CD4-positive, alpha-beta memory T cell (primary cell): ENCODE data around the gene TMEM135. TPM values are rescaled to one million over a fixed set of nuclear protein-coding genes. Genes with fewer than 3 reads are reported as not detected.

ENCODE experiments used
- CTCF ChIA-PET: fragments of 350-600 bp; sonication (Branson Sonifier 250); formaldehyde crosslinking; loops from one replicate; lab custom pipeline; 2021; ENCODE audit warnings: inconsistent platforms; ENCODE audit not compliant: partially characterized antibody; lab: Charles Lee
- POLR2A ChIA-PET: fragments of 350-600 bp; sonication (Branson Sonifier 250); formaldehyde crosslinking; loops from one replicate; lab custom pipeline; 2021; ENCODE audit not compliant: partially characterized antibody; lab: Charles Lee
- DNase-seq, 5 donors: peaks; one replicate each; pipeline versions ENCODE4 v3.0.0 to v3.0.0-alpha.2; 2020 to 2022; ENCODE audit warnings: mixed read lengths in 1 of 5
- H3K27ac ChIP-seq: one replicate; pipeline ENCODE4 v1.7.0; 2013; ENCODE audit warnings: low read depth, low read length
- H3K27me3 ChIP-seq: 2 replicates; pipeline ENCODE4 v1.7.0; 2013; ENCODE audit warnings: mild to moderate bottlenecking, low read length, moderate library complexity; ENCODE audit not compliant: insufficient read depth
- H3K36me3 ChIP-seq: 2 replicates; pipeline ENCODE4 v1.7.0; 2013; ENCODE audit warnings: mild to moderate bottlenecking, low read length, moderate library complexity; ENCODE audit not compliant: insufficient read depth
- H3K4me1 ChIP-seq: 2 replicates; pipeline ENCODE4 v1.7.0; 2013; ENCODE audit warnings: mild to moderate bottlenecking, low read length, moderate library complexity; ENCODE audit not compliant: insufficient read depth
- H3K4me3 ChIP-seq, 2 donors: one replicate each; pipeline ENCODE4 v1.7.0; 2013; ENCODE audit warnings: low read length in 2 of 2, mild to moderate bottlenecking in 1 of 2
- H3K9me3 ChIP-seq, 2 donors: one replicate each; pipeline ENCODE4 v1.7.0; 2013; ENCODE audit warnings: low read length in 2 of 2, control low read depth in 1 of 2; ENCODE audit not compliant: control insufficient read depth in 1 of 2
- H3K27ac Mint-ChIP-seq, 7 donors: one replicate each; pipeline ENCODE4 v1.8.0; 2020 to 2021; ENCODE audit warnings: mixed read lengths in 7 of 7, mild to moderate bottlenecking in 6 of 7, inconsistent platforms in 3 of 7, moderate library complexity in 3 of 7
- H3K27me3 Mint-ChIP-seq, 2 donors: one replicate each; pipeline ENCODE4 v1.8.0; 2020 to 2021; ENCODE audit warnings: mixed read lengths in 2 of 2
- H3K36me3 Mint-ChIP-seq, 2 donors: one replicate each; pipeline ENCODE4 v1.8.0; 2020 to 2021; ENCODE audit warnings: mixed read lengths in 2 of 2, inconsistent platforms in 1 of 2, mild to moderate bottlenecking in 1 of 2
- H3K4me1 Mint-ChIP-seq, 4 donors: one replicate each; pipeline ENCODE4 v1.8.0; 2020 to 2021; ENCODE audit warnings: mixed read lengths in 4 of 4, mild to moderate bottlenecking in 1 of 4
- H3K4me3 Mint-ChIP-seq, 8 donors: one replicate each; pipeline ENCODE4 v1.8.0; 2020 to 2021; ENCODE audit warnings: mixed read lengths in 8 of 8, mild to moderate bottlenecking in 7 of 8, moderate library complexity in 6 of 8, inconsistent platforms in 3 of 8
- H3K9me3 Mint-ChIP-seq, 8 donors: one replicate each; pipeline ENCODE4 v1.8.0; 2020 to 2021; ENCODE audit warnings: mixed read lengths in 8 of 8, mild to moderate bottlenecking in 5 of 8, inconsistent platforms in 3 of 8, moderate library complexity in 1 of 8
- intact Hi-C: fragments of 100-400 bp; cut with micrococcal nuclease; formaldehyde crosslinking; loops from one replicate; pipeline ENCODE4 v1.15.1; 2023
- polyA plus RNA-seq, 2 donors: library from polyadenylated mRNA; unstranded; fragments of 300-500 nt; fragmentation: Illumina TruSeq; gene quantifications; one replicate each; pipeline ENCODE4 v1.2.3, GENCODE V29; 2021
- total RNA-seq, 2 experiments: library from RNA; stranded (reverse); gene quantifications; one replicate each; pipeline ENCODE4 v1.2.3, GENCODE V29; 2021

The TMEM135 gene
- total and polyA plus RNA-seq, 4 experiments from 2014 or later, result 6.6 to 12.4 (median 10.2) TPM

DNA sequence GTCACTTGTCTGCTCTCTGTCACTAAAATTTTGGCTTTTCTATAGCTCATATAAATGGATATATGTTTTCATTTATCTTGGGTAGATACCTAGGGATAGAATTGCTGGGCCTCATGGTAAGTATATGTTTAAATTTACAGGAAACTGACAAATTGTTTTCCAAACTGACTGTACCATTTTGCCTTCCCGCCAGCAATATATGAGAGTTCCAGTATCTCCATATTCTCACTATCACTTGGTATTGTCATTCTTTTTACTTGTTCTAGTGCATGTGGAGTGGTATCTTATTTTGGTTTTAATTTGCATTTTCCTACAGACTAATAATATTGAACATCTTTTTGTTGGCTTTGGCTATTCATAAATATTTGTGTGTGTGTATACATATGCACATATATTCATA lies 101.7 kb downstream of the TMEM135 start:
- Histone ChIP-seq H3K9me3 (no peaks in the 10 kb centered on the region), H3K4me1 (no peaks in the 10 kb centered on the region), H3K4me3 (no peak overlapping the region), H3K27ac (no peak overlapping the region), H3K27me3 (no peaks in the 10 kb centered on the region), H3K36me3 (no peaks in the 10 kb centered on the region)
- intact Hi-C loops, result no loop called here
- Mint-ChIP-seq H3K27me3 (no peaks in the 10 kb centered on the region), H3K4me3 (no peak overlapping the region), H3K27ac (no peak overlapping the region), H3K4me1 (peaks cover 8 to 20% (median 16%) of the 10 kb centered on the region in 4 donors), H3K36me3 (peaks cover 18 to 28% of the 10 kb centered on the region in 2 donors), H3K9me3 (peaks cover 0 to 22% (median 13%) of the 10 kb centered on the region in 8 donors)
- CTCF ChIA-PET, result no interaction called here
- POLR2A ChIA-PET, result no interaction called here
- no peak for DNase-seq

DNA sequence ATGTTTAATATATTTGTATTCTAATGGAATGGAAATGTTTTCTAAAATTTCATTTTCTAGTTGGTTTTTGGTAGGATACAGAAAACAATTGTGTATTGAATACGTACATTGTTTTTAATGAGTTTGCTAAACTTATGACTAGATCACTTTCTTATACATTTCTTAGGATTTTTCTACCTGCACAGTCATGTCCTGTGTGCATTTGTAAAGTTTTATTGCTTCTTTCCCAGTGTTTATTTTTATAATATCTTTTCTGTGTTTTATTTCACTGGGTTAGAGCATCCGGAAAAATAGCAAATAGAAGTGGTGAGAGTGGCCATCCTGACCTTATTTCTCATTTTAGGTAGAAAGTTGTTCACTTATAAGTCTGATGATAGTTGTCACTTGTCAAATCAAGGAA lies 103.6 kb downstream of the TMEM135 start:
- Histone ChIP-seq H3K4me3 (no peak overlapping the region), H3K27ac (no peak overlapping the region), H3K4me1 (no peaks in the 10 kb centered on the region), H3K27me3 (no peaks in the 10 kb centered on the region), H3K36me3 (no peaks in the 10 kb centered on the region), H3K9me3 (no peaks in the 10 kb centered on the region)
- no peaks in the 10 kb centered on the region for H3K27me3 Mint-ChIP-seq
- intact Hi-C loops, result no loop called here
- H3K9me3 Mint-ChIP-seq, result peaks cover 0 to 22% (median 13%) of the 10 kb centered on the region in 8 donors
- H3K36me3 Mint-ChIP-seq, result peaks cover 15 to 25% of the 10 kb centered on the region in 2 donors
- DNase-seq, result no peak
- H3K4me1 Mint-ChIP-seq, result peaks cover 14 to 31% (median 22%) of the 10 kb centered on the region in 4 donors
- ChIA-PET CTCF (no interaction called here), POLR2A (no interaction called here)
- no peak overlapping the region for H3K27ac Mint-ChIP-seq
- no peak overlapping the region for H3K4me3 Mint-ChIP-seq

DNA sequence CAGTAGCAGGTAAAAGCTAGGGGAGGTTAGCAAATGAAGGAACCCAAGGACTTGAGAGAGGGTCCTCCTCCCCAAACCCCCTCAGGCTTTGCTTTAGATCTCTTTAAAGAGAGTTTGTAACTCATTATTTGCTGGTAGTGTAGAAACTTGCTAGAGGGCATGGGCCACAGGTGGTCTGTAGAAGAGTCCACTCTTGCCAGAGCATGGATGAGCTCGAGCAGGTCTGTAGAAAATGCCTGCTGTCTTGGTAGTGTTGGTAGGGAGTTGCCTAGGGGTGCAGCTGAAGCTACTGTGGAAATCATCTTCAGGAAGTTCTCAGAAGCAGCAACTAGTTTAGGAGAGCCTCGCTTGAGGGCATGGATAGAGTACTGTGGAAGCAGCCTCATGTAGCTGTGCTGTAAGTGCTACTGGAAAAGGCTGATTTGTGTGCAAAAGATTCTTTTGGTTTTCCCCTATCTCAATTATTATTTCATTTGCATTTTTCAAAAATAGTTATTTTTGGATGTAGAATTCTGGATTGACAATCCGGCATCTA lies 104.3 kb downstream of the TMEM135 start:
- Histone ChIP-seq H3K27ac (no peak overlapping the region), H3K36me3 (no peaks in the 10 kb centered on the region), H3K4me1 (no peaks in the 10 kb centered on the region), H3K27me3 (no peaks in the 10 kb centered on the region), H3K9me3 (no peaks in the 10 kb centered on the region), H3K4me3 (no peak overlapping the region)
- ChIA-PET POLR2A (no interaction called here), CTCF (no interaction called here)
- intact Hi-C loops, result no loop called here
- no peak overlapping the region for H3K27ac Mint-ChIP-seq
- peaks cover 0 to 22% (median 13%) of the 10 kb centered on the region in 8 donors for H3K9me3 Mint-ChIP-seq
- H3K27me3 Mint-ChIP-seq, result no peaks in the 10 kb centered on the region
- H3K4me1 Mint-ChIP-seq, result peaks cover 14 to 31% (median 20%) of the 10 kb centered on the region in 4 donors
- DNase-seq, result no peak
- H3K4me3 Mint-ChIP-seq, result no peak overlapping the region
- peaks cover 15 to 23% of the 10 kb centered on the region in 2 donors for H3K36me3 Mint-ChIP-seq

DNA sequence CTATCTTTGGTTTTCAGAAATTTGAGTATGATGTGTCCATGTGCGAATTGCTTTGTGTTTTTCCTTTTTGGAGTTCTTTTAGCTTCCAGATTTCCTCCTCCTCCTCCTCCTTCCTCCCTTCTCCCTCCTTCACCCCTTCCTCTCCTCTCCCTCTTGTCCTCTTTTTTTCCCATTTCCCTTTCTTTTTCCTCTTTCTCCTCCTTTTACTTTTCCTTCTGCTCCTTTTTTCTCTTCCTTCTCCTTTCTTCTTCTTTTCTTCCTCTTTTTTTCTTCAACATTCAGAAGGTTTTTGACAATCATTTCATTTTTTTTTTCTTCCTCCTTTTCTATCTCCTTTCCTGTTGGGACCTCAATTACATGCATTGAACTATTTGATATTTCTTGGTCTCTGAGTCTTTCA lies 104.9 kb downstream of the TMEM135 start:
- no peak for DNase-seq
- Mint-ChIP-seq H3K9me3 (peaks cover 0 to 22% (median 13%) of the 10 kb centered on the region in 8 donors), H3K27ac (peak overlapping the region in 1 of 7 donors; percentile 12), H3K36me3 (peaks cover 15 to 21% of the 10 kb centered on the region in 2 donors), H3K4me1 (peaks cover 14 to 31% (median 20%) of the 10 kb centered on the region in 4 donors), H3K27me3 (no peaks in the 10 kb centered on the region), H3K4me3 (no peak overlapping the region)
- no peak overlapping the region for H3K4me3 ChIP-seq
- no peak overlapping the region for H3K27ac ChIP-seq
- no peaks in the 10 kb centered on the region for H3K9me3 ChIP-seq
- H3K27me3 ChIP-seq, result no peaks in the 10 kb centered on the region
- intact Hi-C loops, result no loop called here
- no peaks in the 10 kb centered on the region for H3K36me3 ChIP-seq
- POLR2A ChIA-PET, result no interaction called here
- CTCF ChIA-PET, result no interaction called here
- no peaks in the 10 kb centered on the region for H3K4me1 ChIP-seq

- Mint-ChIP-seq H3K9me3 (peaks cover 0 to 18% (median 11%) of the 10 kb centered on the region in 8 donors), H3K27ac (peak overlapping the region in 2 of 7 donors; percentile 2 to 12), H3K27me3 (no peaks in the 10 kb centered on the region), H3K4me1 (peaks cover 14 to 31% (median 20%) of the 10 kb centered on the region in 4 donors), H3K4me3 (peak overlapping the region in 1 of 8 donors; percentile 43), H3K36me3 (peaks cover 11 to 17% of the 10 kb centered on the region in 2 donors)
- H3K4me1 ChIP-seq, result no peaks in the 10 kb centered on the region
- no peak overlapping the region for H3K27ac ChIP-seq
- no peaks in the 10 kb centered on the region for H3K9me3 ChIP-seq
- CTCF ChIA-PET, result no interaction called here
- intact Hi-C loops, result no loop called here
- H3K4me3 ChIP-seq, result no peak overlapping the region
- H3K27me3 ChIP-seq, result no peaks in the 10 kb centered on the region
- POLR2A ChIA-PET, result no interaction called here
- no peaks in the 10 kb centered on the region for H3K36me3 ChIP-seq
- no peak for DNase-seq
Measured at GRCh38 chr11:87143641-87144040, 105.9 kb downstream of the TMEM135 start.

DNA sequence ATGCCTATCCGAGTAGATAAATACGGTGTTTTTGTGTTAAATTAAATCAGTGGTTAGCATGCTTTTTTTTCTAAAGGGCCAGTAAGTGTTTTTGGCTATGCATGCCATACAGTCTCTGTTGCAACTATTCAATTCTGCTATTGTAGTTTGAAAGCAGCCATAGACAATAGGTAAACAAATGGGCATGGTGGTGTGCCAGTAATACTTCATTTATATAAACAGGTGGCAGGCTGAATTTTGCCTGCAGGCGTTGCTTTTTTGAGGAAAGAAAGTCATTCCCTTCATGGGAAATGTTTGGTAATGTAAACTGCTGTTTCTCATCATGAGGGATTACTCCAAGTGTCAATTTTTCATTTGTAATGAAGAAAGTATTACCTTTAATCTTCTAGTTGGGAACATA lies 106.5 kb downstream of the TMEM135 start:
- H3K4me1 ChIP-seq, result no peaks in the 10 kb centered on the region
- Mint-ChIP-seq H3K27me3 (no peaks in the 10 kb centered on the region), H3K27ac (no peak overlapping the region), H3K4me3 (no peak overlapping the region), H3K4me1 (peaks cover 15 to 31% (median 21%) of the 10 kb centered on the region in 4 donors), H3K9me3 (peaks cover 0 to 12% (median 7%) of the 10 kb centered on the region in 8 donors), H3K36me3 (peaks cover 6 to 12% of the 10 kb centered on the region in 2 donors)
- intact Hi-C loops, result no loop called here
- no peaks in the 10 kb centered on the region for H3K36me3 ChIP-seq
- no peaks in the 10 kb centered on the region for H3K9me3 ChIP-seq
- ChIA-PET CTCF (no interaction called here), POLR2A (no interaction called here)
- H3K27ac ChIP-seq, result no peak overlapping the region
- H3K4me3 ChIP-seq, result no peak overlapping the region
- no peaks in the 10 kb centered on the region for H3K27me3 ChIP-seq
- DNase-seq, result no peak

DNA sequence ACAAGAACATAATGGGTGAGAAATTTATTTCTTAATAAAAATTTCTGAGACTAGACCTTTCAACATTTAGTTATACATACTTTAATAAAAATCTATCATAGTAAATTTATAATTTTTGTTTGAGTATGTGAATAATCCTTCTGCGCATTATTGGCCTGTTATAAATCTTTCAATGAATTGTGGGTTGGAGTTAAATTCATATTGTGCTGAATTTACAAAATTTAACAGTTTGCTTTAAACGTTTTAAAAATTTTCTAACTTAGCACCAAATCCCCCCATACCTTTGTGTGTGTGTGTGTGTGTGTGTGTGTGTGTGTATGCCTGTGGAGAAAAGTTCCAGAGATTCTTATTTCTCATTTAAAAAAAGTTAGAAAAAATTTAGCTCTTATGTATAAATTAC lies 111.0 kb downstream of the TMEM135 start:
- POLR2A ChIA-PET, result no interaction called here
- peaks cover 0 to 5% of the 10 kb centered on the region in 2 donors for H3K9me3 ChIP-seq
- CTCF ChIA-PET, result interaction anchor here (1.1 kb wide), 1 partner anchor 51 kb away, joined by 3 read pairs; no protein-coding TSS in a partner anchor
- Mint-ChIP-seq H3K36me3 (peaks cover 0 to 17% of the 10 kb centered on the region in 2 donors), H3K4me1 (peaks cover 14 to 21% (median 18%) of the 10 kb centered on the region in 4 donors), H3K27ac (no peak overlapping the region), H3K27me3 (no peaks in the 10 kb centered on the region), H3K9me3 (peaks cover 0 to 13% (median 3%) of the 10 kb centered on the region in 8 donors), H3K4me3 (no peak overlapping the region)
- no peaks in the 10 kb centered on the region for H3K4me1 ChIP-seq
- H3K27ac ChIP-seq, result no peak overlapping the region
- no peaks in the 10 kb centered on the region for H3K27me3 ChIP-seq
- H3K4me3 ChIP-seq, result no peak overlapping the region
- no peaks in the 10 kb centered on the region for H3K36me3 ChIP-seq
- DNase-seq, result no peak
- intact Hi-C loops, result no loop called here
